H1 (cell line): Measurements from ENCODE around the gene DYSF. TPM values are rescaled to one million over a fixed set of nuclear protein-coding genes. Genes with fewer than 3 reads are reported as not detected.

ENCODE experiments used
- CHD7 ChIP-seq: fragments of 300-600 bp; sonication (generic); IDR thresholded peaks from 2 replicates; pipeline ENCODE4 v1.7.1; 2012; ENCODE audit warnings: low read length, moderate library complexity, mild to moderate bottlenecking, inconsistent platforms; ENCODE audit not compliant: insufficient replicate concordance
- SIRT6 ChIP-seq: IDR thresholded peaks from one replicate; pipeline ENCODE4 v1.7.1; 2012; ENCODE audit warnings: low read length, inconsistent platforms
- SUZ12 ChIP-seq: fragments of 200-600 bp; sonication (generic); IDR thresholded peaks from 2 replicates; pipeline ENCODE4 v1.6.1; 2012; ENCODE audit warnings: mild to moderate bottlenecking, inconsistent platforms, low read length, moderate library complexity, mixed read lengths
- polyA plus RNA-seq, 7 experiments: library from polyadenylated mRNA; depleted of rRNA in 3 of 7; stranded (reverse) in 5 of 7; unstranded in 2 of 7; fragments of >200 nt in 5 of 7; fragments of 200-250 nt in 2 of 7; gene quantifications; 1 replicate in 5 of 7; 2 replicates in 1 of 7; 4 replicates in 1 of 7; pipeline versions ENCODE4 v1.2.1 to v1.2.3, GENCODE V29; 2011 to 2013; ENCODE audit warnings: missing spikeins in 2 of 7, mixed read lengths in 2 of 7
- total RNA-seq: library from RNA; stranded (reverse); fragmentation: NEBNext Ultra II Directional; extraction: Animal tissue kit (Norgen Biotek cat#: 25700); gene quantifications from 2 replicates; pipeline ENCODE4 v1.2.1, GENCODE V29; 2021

DYSF gene
- total and polyA plus RNA-seq, 2 of the 8 experiments (the other 6 are each of a cell fraction or from before 2014, with no cell fraction given) = 5.8 to 7.1 TPM

- TF ChIP-seq CHD7 (no peak), SIRT6 (no peak), SUZ12 (no peak)
Observed at GRCh38 chr2:71611247-71611646, 157.9 kb downstream of the DYSF start (continued).
